H1 (cell line): ENCODE results near the gene ENTR1. TPM values are rescaled to one million over a fixed set of nuclear protein-coding genes. Genes with fewer than 3 reads are reported as not detected.

Experiments used
- CTCF ChIA-PET: fragments of 300-600 bp; sonication (Branson Sonifier 250); formaldehyde crosslinking; loops from one replicate; lab custom pipeline; 2021; ENCODE audit not compliant: partially characterized antibody; lab: Charles Lee
- POLR2A ChIA-PET: fragments of 300-600 bp; sonication (Branson Sonifier 250); formaldehyde crosslinking; loops from one replicate; lab custom pipeline; 2021; ENCODE audit warnings: inconsistent platforms; ENCODE audit not compliant: partially characterized antibody; lab: Charles Lee
- DNase-seq, 2 experiments: peaks; one replicate each; pipeline versions ENCODE4 v3.0.0 to v3.0.0-alpha.2; 2010 to 2022; ENCODE audit warnings: low spot score in 2 of 2, low read depth in 1 of 2, mixed read lengths in 1 of 2
- FAIRE-seq: peaks from 2 replicates; lab custom pipeline; 2011; peaks lifted over from hg19 to GRCh38; lab: Jason Lieb, UNC
- H2AFZ ChIP-seq: 2 replicates; pipeline ENCODE4 v1.8.1; 2012; ENCODE audit warnings: low read length, inconsistent platforms
- H2AK5ac ChIP-seq: 2 replicates; pipeline ENCODE4 v1.6.1; 2013; ENCODE audit warnings: low read depth, low read length
- H2BK120ac ChIP-seq: replicated peaks from 2 replicates; pipeline ENCODE3; 2013; ENCODE audit warnings: low read depth, low read length, inconsistent platforms
- H2BK12ac ChIP-seq: 2 replicates; pipeline ENCODE4 v1.6.1; 2013; ENCODE audit warnings: low read depth, low read length
- H2BK15ac ChIP-seq: 2 replicates; pipeline ENCODE4 v1.6.1; 2013; ENCODE audit warnings: low read length
- H2BK20ac ChIP-seq: 2 replicates; pipeline ENCODE4 v1.6.1; 2013; ENCODE audit warnings: low read length
- H2BK5ac ChIP-seq: 2 replicates; pipeline ENCODE4 v1.6.1; 2013; ENCODE audit warnings: low read depth, low read length
- H3K14ac ChIP-seq: 2 replicates; pipeline ENCODE4 v1.6.1; 2013; ENCODE audit warnings: inconsistent platforms; ENCODE audit not compliant: insufficient read length
- H3K18ac ChIP-seq: 2 replicates; pipeline ENCODE4 v1.6.1; 2013; ENCODE audit warnings: low read length; ENCODE audit errors: extremely low read depth
- H3K23ac ChIP-seq: 2 replicates; pipeline ENCODE4 v1.6.1; 2013; ENCODE audit warnings: inconsistent platforms; ENCODE audit not compliant: insufficient read length
- H3K23me2 ChIP-seq: 2 replicates; pipeline ENCODE4 v1.6.1; 2013; ENCODE audit warnings: low read depth, low read length
- H3K27ac ChIP-seq: 2 replicates; pipeline ENCODE4 v1.6.1; 2011; ENCODE audit warnings: low read depth, low read length, inconsistent platforms
- H3K27me3 ChIP-seq, 4 experiments: replicated peaks in 1 of 4; 1 replicate in 1 of 4; 2 replicates in 3 of 4; pipeline versions ENCODE4 v1.6.1 to v1.8.1; 2011 to 2013; ENCODE audit warnings: low read length in 3 of 4, mild to moderate bottlenecking in 3 of 4, inconsistent platforms in 2 of 4, mixed read lengths in 2 of 4, moderate library complexity in 1 of 4; ENCODE audit not compliant: control insufficient read depth in 3 of 4, insufficient read depth in 3 of 4; ENCODE audit errors: extremely low read depth in 1 of 4
- H3K36me3 ChIP-seq, 4 experiments: 2 replicates each; pipeline versions ENCODE4 v1.6.1 to v1.8.1; 2011 to 2013; ENCODE audit warnings: mild to moderate bottlenecking in 4 of 4, low read length in 3 of 4, moderate library complexity in 2 of 4, control low read depth in 1 of 4, inconsistent platforms in 1 of 4; ENCODE audit not compliant: insufficient read depth in 4 of 4, control insufficient read depth in 2 of 4
- H3K4ac ChIP-seq: replicated peaks from 2 replicates; pipeline ENCODE3; 2013; ENCODE audit warnings: low read length, low read depth, mixed read lengths, inconsistent platforms; ENCODE audit not compliant: insufficient read length
- H3K4me1 ChIP-seq, 4 experiments: replicated peaks in 1 of 4; 1 replicate in 1 of 4; 2 replicates in 3 of 4; pipeline versions ENCODE4 v1.6.1 to v1.8.1; 2011 to 2013; ENCODE audit warnings: low read length in 3 of 4, inconsistent platforms in 2 of 4, mixed read lengths in 1 of 4; ENCODE audit not compliant: insufficient read depth in 4 of 4, control insufficient read depth in 3 of 4
- H3K4me2 ChIP-seq, 2 experiments: 2 replicates each; pipeline versions ENCODE4 v1.6.1 to v1.8.1; 2011 to 2013; ENCODE audit warnings: low read depth in 2 of 2, low read length in 2 of 2, control low read depth in 1 of 2, inconsistent platforms in 1 of 2, mild to moderate bottlenecking in 1 of 2; ENCODE audit not compliant: insufficient read depth in 1 of 2
- H3K4me3 ChIP-seq, 4 experiments: fragments of 200-600, 300-600 bp in 1 of 4; sonication (generic), shearing (Covaris generic), sonication (Bioruptor Twin) in 1 of 4; 2 replicates each; pipeline versions ENCODE4 v1.5.1 to v1.8.1; 2011 to 2016; ENCODE audit warnings: low read length in 4 of 4, low read depth in 3 of 4, control low read depth in 2 of 4, inconsistent platforms in 2 of 4, mild to moderate bottlenecking in 2 of 4, mixed read lengths in 1 of 4, moderate library complexity in 1 of 4; ENCODE audit not compliant: insufficient read depth in 2 of 4; ENCODE audit errors: extremely low read depth in 1 of 4
- H3K56ac ChIP-seq: replicated peaks from 2 replicates; pipeline ENCODE3; 2013; ENCODE audit warnings: low read depth, mild to moderate bottlenecking, mixed read lengths, low read length, inconsistent platforms; ENCODE audit not compliant: insufficient read length
- H3K79me1 ChIP-seq: 2 replicates; pipeline ENCODE4 v1.6.1; 2013; ENCODE audit warnings: low read depth, low read length, control low read depth
- H3K79me2 ChIP-seq, 2 experiments: 2 replicates each; pipeline versions ENCODE4 v1.6.1 to v1.8.1; 2012 to 2013; ENCODE audit warnings: low read length in 2 of 2, mild to moderate bottlenecking in 2 of 2, inconsistent platforms in 1 of 2; ENCODE audit not compliant: insufficient read depth in 2 of 2, control insufficient read depth in 1 of 2
- H3K9ac ChIP-seq, 4 experiments: replicated peaks in 1 of 4; 1 replicate in 1 of 4; 2 replicates in 3 of 4; pipeline versions ENCODE4 v1.6.1 to v1.8.1; 2011 to 2013; ENCODE audit warnings: low read depth in 3 of 4, low read length in 3 of 4, control low read depth in 2 of 4, mild to moderate bottlenecking in 2 of 4, moderate library complexity in 2 of 4, inconsistent platforms in 1 of 4; ENCODE audit errors: extremely low read depth in 1 of 4
- H3K9me3 ChIP-seq, 2 experiments: 2 replicates each; pipeline versions ENCODE4 v1.6.1 to v1.8.1; 2012 to 2013; ENCODE audit warnings: mild to moderate bottlenecking in 2 of 2, moderate library complexity in 2 of 2, control low read depth in 1 of 2, inconsistent platforms in 1 of 2, low read depth in 1 of 2, low read length in 1 of 2, mixed read lengths in 1 of 2; ENCODE audit not compliant: insufficient read depth in 2 of 2
- H4K20me1 ChIP-seq, 2 experiments: replicated peaks in 1 of 2; 2 replicates each; pipeline versions ENCODE3 to v1.8.1; 2011 to 2013; ENCODE audit warnings: inconsistent platforms in 2 of 2, low read length in 2 of 2, mild to moderate bottlenecking in 1 of 2; ENCODE audit not compliant: insufficient read depth in 2 of 2, control insufficient read depth in 1 of 2
- H4K5ac ChIP-seq: 2 replicates; pipeline ENCODE4 v1.6.1; 2013; ENCODE audit warnings: low read length, low read depth, mixed read lengths, inconsistent platforms; ENCODE audit not compliant: insufficient read length
- H4K8ac ChIP-seq: 2 replicates; pipeline ENCODE4 v1.8.0; 2013; ENCODE audit warnings: mild to moderate bottlenecking, moderate library complexity, low read length, inconsistent platforms; ENCODE audit not compliant: insufficient read depth; ENCODE audit errors: extremely low read depth
- H4K91ac ChIP-seq: replicated peaks from 2 replicates; pipeline ENCODE3; 2013; ENCODE audit warnings: low read length, mixed read lengths, inconsistent platforms; ENCODE audit not compliant: insufficient read length
- MAFK ChIP-seq: IDR thresholded peaks from 2 replicates; pipeline ENCODE4 v1.6.1; 2012; ENCODE audit warnings: low read depth, mild to moderate bottlenecking, improper control_type of control experiment, low read length
- WGBS, 2 experiments: shearing (Covaris generic) in 1 of 2; methylation state at CpG; one replicate each; pipeline versions ENCODE4 v1.1.6 to v1.1.7; 2013 to 2015; ENCODE audit warnings: low lambda C conversion rate in 2 of 2, mixed read lengths in 2 of 2, inconsistent platforms in 1 of 2, low coverage in 1 of 2, missing lambda C conversion rate in 1 of 2; ENCODE audit not compliant: insufficient replicate concordance in 2 of 2, insufficient coverage in 1 of 2, insufficient read length in 1 of 2; ENCODE audit errors: extremely low coverage in 1 of 2, missing lambda C conversion rate in 1 of 2; 5-methylcytosine and 5-hydroxymethylcytosine counted together
- polyA plus RNA-seq, 7 experiments: library from polyadenylated mRNA; depleted of rRNA in 3 of 7; stranded (reverse) in 5 of 7; unstranded in 2 of 7; fragments of >200 nt in 5 of 7; fragments of 200-250 nt in 2 of 7; gene quantifications; 1 replicate in 5 of 7; 2 replicates in 1 of 7; 4 replicates in 1 of 7; pipeline versions ENCODE4 v1.2.1 to v1.2.3, GENCODE V29; 2011 to 2013; ENCODE audit warnings: missing spikeins in 2 of 7, mixed read lengths in 2 of 7
- total RNA-seq: library from RNA; stranded (reverse); fragmentation: NEBNext Ultra II Directional; extraction: Animal tissue kit (Norgen Biotek cat#: 25700); gene quantifications from 2 replicates; pipeline ENCODE4 v1.2.1, GENCODE V29; 2021

ENTR1 gene
- total and polyA plus RNA-seq, 2 of the 8 experiments (the other 6 are each of a cell fraction or from before 2014, with no cell fraction given): 65.2 to 102 TPM

GRCh38 chr9:136429075-136429628 lies 18.7 kb upstream of the ENTR1 start:
- Histone ChIP-seq H3K4me3 (no peak overlapping the region), H3K36me3 (peaks cover 2 to 20% (median 3%) of the 10 kb centered on the region in 4 experiments; a peak in 5 of 8 replicates), H3K4ac (no peak overlapping the region), H3K18ac (no peak overlapping the region), H3K9ac (no peak overlapping the region), H2BK5ac (no peak overlapping the region), H3K14ac (no peak overlapping the region), H3K23ac (no peak overlapping the region), H3K79me1 (no peaks in the 10 kb centered on the region), H2AFZ (no peak overlapping the region), H4K91ac (no peak overlapping the region), H2AK5ac (no peak overlapping the region), H3K4me1 (no peaks in the 10 kb centered on the region), H3K9me3 (no peaks in the 10 kb centered on the region), H3K56ac (no peak overlapping the region), H4K8ac (no peak overlapping the region), H3K4me2 (no peak overlapping the region), H2BK120ac (no peak overlapping the region), H3K27ac (no peak overlapping the region), H2BK15ac (no peak overlapping the region), H2BK20ac (no peak overlapping the region), H3K79me2 (no peaks in the 10 kb centered on the region), H2BK12ac (no peak overlapping the region), H3K27me3 (no peaks in the 10 kb centered on the region), H4K5ac (no peak overlapping the region), H3K23me2 (no peaks in the 10 kb centered on the region), H4K20me1 (peaks cover 0 to 6% of the 10 kb centered on the region in 2 experiments)
- ChIA-PET CTCF (interaction anchor here (2.0 kb wide), 1 partner anchor 202 kb away, joined by 6 read pairs; no protein-coding TSS in a partner anchor), POLR2A (interaction anchor here (0.6 to 2.1 kb wide), 6 partner anchors 10 to 54 kb away, joined by 3 to 10 read pairs (median 3); no protein-coding TSS in a partner anchor)
- DNase-seq (no peak), FAIRE-seq (no peak)
- TF ChIP-seq MAFK: no peak
- WGBS, 2 experiments: 87% methylated on average over 20 of the region's 21 CpGs; no CpG with 5 or more reads in 1 of the 2 experiments
